Neural cell (in vitro differentiated cells): ENCODE data around the gene KIZ.

Experiments used
- EP300 ChIP-seq: fragments of 450-650 bp; conservative IDR thresholded peaks from 2 replicates; pipeline ENCODE4 v1.6.1; 2014; ENCODE audit warnings: antibody characterized with exemption, mild to moderate bottlenecking, moderate library complexity; ENCODE audit not compliant: poor library complexity, severe bottlenecking
- EZH2 ChIP-seq: fragments of 200-600, 300-800 bp; shearing (Covaris generic), sonication (generic); IDR thresholded peaks from 2 replicates; pipeline ENCODE4 v1.6.1; 2014; ENCODE audit warnings: antibody characterized with exemption, low read length, borderline replicate concordance, mild to moderate bottlenecking; ENCODE audit not compliant: insufficient read depth, poor library complexity, severe bottlenecking
- POLR2AphosphoS5 ChIP-seq: IDR thresholded peaks from 2 replicates; pipeline ENCODE4 v1.6.1; 2012
- RAD21 ChIP-seq: fragments of 450-650 bp; conservative IDR thresholded peaks from 2 replicates; pipeline ENCODE4 v1.6.1; 2014; ENCODE audit warnings: antibody characterized with exemption, mild to moderate bottlenecking, moderate library complexity
- SMC3 ChIP-seq: fragments of 450-650 bp; conservative IDR thresholded peaks from 2 replicates; pipeline ENCODE4 v1.6.1; 2014; ENCODE audit warnings: antibody characterized with exemption, mild to moderate bottlenecking, moderate library complexity; ENCODE audit not compliant: poor library complexity
- TAF1 ChIP-seq: IDR thresholded peaks from 2 replicates; pipeline ENCODE4 v1.6.1; 2012; ENCODE audit warnings: low read depth
- TF ChIP-seq, protein P1 (sequence below): fragments of 450-650 bp; IDR thresholded peaks from 2 replicates; pipeline ENCODE4 v1.5.1; 2014; ENCODE audit warnings: antibody characterized with exemption, mild to moderate bottlenecking, moderate library complexity; ENCODE audit not compliant: poor library complexity, severe bottlenecking
- TF ChIP-seq, protein P2 (sequence below): IDR thresholded peaks from 2 replicates; pipeline ENCODE4 v1.6.1; 2012; ENCODE audit warnings: borderline replicate concordance

DNA sequence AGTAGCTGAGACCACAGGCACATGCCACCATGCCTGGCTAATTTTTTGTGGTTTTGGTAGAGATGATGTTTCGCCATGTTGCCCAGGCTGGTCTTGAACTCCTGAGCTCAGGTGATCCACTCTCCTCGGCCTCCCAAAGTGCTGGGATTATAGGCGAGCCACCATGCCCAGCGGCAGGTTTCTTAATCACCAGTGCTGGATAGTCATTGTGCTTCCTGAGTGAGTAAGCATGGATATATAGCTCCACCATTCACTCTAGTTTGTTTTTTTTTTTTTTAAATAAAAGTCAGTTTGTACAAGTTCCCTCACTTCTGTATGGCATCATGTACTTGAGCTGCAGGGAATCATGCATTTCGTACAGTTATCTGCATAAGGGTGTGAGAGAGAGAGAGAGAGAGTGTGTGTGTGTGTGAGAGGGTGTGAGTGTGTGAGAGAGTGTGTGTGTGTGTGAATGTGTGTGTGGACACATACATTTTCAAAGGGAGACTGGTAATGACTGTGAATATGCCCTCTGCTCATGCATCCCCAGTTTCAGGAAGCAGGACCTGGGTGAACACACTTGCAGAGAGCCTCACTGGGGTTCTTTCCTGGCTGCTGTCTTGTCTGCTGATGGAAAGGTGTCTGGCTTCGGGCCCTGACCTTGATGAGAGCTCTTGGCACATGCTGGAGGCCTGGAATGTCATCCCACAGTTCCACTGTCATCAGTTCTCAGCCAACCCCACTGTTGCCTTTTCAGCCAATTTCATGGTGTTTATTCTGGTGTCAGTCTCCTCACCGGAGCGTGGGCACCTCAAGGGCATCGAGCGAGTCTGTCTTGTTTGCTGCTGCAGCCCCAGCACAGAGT lies 112.3 kb downstream of the KIZ start:
- TF ChIP-seq POLR2AphosphoS5 (no peak), EZH2 (no peak), TAF1 (no peak), SMC3 (no peak), RAD21 (no peak), EP300 (no peak)
- TF ChIP-seq, protein P1, sequence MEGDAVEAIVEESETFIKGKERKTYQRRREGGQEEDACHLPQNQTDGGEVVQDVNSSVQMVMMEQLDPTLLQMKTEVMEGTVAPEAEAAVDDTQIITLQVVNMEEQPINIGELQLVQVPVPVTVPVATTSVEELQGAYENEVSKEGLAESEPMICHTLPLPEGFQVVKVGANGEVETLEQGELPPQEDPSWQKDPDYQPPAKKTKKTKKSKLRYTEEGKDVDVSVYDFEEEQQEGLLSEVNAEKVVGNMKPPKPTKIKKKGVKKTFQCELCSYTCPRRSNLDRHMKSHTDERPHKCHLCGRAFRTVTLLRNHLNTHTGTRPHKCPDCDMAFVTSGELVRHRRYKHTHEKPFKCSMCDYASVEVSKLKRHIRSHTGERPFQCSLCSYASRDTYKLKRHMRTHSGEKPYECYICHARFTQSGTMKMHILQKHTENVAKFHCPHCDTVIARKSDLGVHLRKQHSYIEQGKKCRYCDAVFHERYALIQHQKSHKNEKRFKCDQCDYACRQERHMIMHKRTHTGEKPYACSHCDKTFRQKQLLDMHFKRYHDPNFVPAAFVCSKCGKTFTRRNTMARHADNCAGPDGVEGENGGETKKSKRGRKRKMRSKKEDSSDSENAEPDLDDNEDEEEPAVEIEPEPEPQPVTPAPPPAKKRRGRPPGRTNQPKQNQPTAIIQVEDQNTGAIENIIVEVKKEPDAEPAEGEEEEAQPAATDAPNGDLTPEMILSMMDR, result no peak
- TF ChIP-seq, protein P2, sequence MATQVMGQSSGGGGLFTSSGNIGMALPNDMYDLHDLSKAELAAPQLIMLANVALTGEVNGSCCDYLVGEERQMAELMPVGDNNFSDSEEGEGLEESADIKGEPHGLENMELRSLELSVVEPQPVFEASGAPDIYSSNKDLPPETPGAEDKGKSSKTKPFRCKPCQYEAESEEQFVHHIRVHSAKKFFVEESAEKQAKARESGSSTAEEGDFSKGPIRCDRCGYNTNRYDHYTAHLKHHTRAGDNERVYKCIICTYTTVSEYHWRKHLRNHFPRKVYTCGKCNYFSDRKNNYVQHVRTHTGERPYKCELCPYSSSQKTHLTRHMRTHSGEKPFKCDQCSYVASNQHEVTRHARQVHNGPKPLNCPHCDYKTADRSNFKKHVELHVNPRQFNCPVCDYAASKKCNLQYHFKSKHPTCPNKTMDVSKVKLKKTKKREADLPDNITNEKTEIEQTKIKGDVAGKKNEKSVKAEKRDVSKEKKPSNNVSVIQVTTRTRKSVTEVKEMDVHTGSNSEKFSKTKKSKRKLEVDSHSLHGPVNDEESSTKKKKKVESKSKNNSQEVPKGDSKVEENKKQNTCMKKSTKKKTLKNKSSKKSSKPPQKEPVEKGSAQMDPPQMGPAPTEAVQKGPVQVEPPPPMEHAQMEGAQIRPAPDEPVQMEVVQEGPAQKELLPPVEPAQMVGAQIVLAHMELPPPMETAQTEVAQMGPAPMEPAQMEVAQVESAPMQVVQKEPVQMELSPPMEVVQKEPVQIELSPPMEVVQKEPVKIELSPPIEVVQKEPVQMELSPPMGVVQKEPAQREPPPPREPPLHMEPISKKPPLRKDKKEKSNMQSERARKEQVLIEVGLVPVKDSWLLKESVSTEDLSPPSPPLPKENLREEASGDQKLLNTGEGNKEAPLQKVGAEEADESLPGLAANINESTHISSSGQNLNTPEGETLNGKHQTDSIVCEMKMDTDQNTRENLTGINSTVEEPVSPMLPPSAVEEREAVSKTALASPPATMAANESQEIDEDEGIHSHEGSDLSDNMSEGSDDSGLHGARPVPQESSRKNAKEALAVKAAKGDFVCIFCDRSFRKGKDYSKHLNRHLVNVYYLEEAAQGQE, result no peak
